ENCODE results near the gene LRRN3. TPM values are rescaled to one million over a fixed set of nuclear protein-coding genes. Genes with fewer than 3 reads are reported as not detected.

The LRRN3 gene
- total RNA-seq, 1 donor: 5.0 TPM

- DNase-seq (ENCODE audit: low read depth): no peak
- no peak overlapping the region for H3K4me3 ChIP-seq (ENCODE audit: low read depth, low read length)
Observed at GRCh38 chr7:111168182-111168581, 77.3 kb downstream of the LRRN3 start.

GRCh38 chr7:111172564-111173257, 81.8 kb downstream of the LRRN3 start:
- TF ChIP-seq, protein P1, sequence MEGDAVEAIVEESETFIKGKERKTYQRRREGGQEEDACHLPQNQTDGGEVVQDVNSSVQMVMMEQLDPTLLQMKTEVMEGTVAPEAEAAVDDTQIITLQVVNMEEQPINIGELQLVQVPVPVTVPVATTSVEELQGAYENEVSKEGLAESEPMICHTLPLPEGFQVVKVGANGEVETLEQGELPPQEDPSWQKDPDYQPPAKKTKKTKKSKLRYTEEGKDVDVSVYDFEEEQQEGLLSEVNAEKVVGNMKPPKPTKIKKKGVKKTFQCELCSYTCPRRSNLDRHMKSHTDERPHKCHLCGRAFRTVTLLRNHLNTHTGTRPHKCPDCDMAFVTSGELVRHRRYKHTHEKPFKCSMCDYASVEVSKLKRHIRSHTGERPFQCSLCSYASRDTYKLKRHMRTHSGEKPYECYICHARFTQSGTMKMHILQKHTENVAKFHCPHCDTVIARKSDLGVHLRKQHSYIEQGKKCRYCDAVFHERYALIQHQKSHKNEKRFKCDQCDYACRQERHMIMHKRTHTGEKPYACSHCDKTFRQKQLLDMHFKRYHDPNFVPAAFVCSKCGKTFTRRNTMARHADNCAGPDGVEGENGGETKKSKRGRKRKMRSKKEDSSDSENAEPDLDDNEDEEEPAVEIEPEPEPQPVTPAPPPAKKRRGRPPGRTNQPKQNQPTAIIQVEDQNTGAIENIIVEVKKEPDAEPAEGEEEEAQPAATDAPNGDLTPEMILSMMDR (IDR thresholded peaks at IDR 0.05; ENCODE audit: insufficient read depth, low read length): no peak
- H3K4me3 ChIP-seq (ENCODE audit: low read depth, low read length): no peak overlapping the region
- DNase-seq (ENCODE audit: low read depth): no peak

More at GRCh38 chr7:111168182-111168581, 77.3 kb downstream of the LRRN3 start:
- TF ChIP-seq, protein P1 (IDR thresholded peaks at IDR 0.05; ENCODE audit: insufficient read depth, low read length): no peak

- TF ChIP-seq, protein P1 (IDR thresholded peaks at IDR 0.05; ENCODE audit: insufficient read depth, low read length): no peak
- H3K4me3 ChIP-seq (ENCODE audit: low read depth, low read length): no peak overlapping the region
- no peak for DNase-seq (ENCODE audit: low read depth)
Observed at GRCh38 chr7:111173528-111173927, 82.6 kb downstream of the LRRN3 start.

DNA sequence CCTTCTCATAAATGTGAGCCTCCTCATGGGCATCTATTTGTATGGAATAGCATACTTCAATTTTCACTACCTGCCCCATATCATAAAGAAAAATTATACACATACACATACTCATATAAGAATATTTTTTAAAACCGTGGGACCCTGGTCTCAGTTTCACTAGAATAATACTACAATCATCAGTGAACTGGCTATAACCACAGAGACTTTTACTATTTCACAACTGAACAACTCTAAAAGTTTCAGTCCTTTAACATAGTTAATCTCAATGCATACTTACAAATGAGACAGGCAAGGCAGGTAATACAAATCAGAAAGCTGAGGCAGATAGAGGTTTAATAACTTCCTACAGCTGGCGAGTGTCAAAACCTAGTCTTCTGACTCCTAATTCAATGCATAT, 83.1 kb downstream of the LRRN3 start:
- TF ChIP-seq, protein P1 (IDR thresholded peaks at IDR 0.05; ENCODE audit: insufficient read depth, low read length): no peak
- DNase-seq (ENCODE audit: low read depth): no peak
- no peak overlapping the region for H3K4me3 ChIP-seq (ENCODE audit: low read depth, low read length)

DNA sequence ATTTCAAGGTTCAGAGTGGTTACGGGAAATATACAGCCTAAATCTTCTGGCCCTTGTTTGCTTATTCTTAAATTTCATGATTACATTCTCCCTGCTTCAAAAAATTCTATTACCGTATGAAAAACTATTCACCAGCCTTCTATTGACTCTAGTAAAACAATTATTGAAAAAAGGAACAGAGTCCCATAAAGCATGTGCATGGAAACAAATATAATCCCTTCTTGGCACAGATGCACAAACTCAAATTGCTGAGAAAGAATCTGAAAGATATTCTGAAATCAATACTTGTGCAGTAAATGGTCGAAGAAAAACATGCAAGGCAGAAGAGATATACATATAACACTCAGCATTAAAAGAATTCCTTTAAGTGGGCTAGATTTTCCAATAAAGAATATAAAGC, 83.6 kb downstream of the LRRN3 start:
- TF ChIP-seq, protein P1 (IDR thresholded peaks at IDR 0.05; ENCODE audit: insufficient read depth, low read length): no peak
- no peak for DNase-seq (ENCODE audit: low read depth)
- no peak overlapping the region for H3K4me3 ChIP-seq (ENCODE audit: low read depth, low read length)

Data from fibroblast of the aortic adventitia (primary cell).